HG02870 (cell line): Measurements from ENCODE around the gene CASP10.
"Not testable (repeated sequence)": the region's sequence is repeated elsewhere in the genome, so short reads cannot be mapped to it uniquely, and the experiment has no call there.

Experiments
- ATAC-seq: cut with Tn5 transposase; IDR thresholded peaks from one replicate; pipeline ENCODE4 v1.9.1; 2021; ENCODE audit warnings: mild to moderate bottlenecking, moderate library complexity; ENCODE audit not compliant: unreplicated experiment

Gene CASP10

GRCh38 chr2:201231781-201232466, 49.0 kb downstream of the CASP10 start:
- ATAC-seq: peak; percentile 46

- ATAC-seq: no peak
Measured at GRCh38 chr2:201232467-201232815, 49.5 kb downstream of the CASP10 start.

- peak; percentile 91 for ATAC-seq
Measured at GRCh38 chr2:201233192-201233811, 50.4 kb downstream of the CASP10 start.

GRCh38 chr2:201233812-201234662, 51.1 kb downstream of the CASP10 start:
- ATAC-seq: peak; percentile 20

GRCh38 chr2:201234663-201235135, 51.8 kb downstream of the CASP10 start:
- no peak for ATAC-seq

- no peak for ATAC-seq
Measured at GRCh38 chr2:201235860-201236811, 53.2 kb downstream of the CASP10 start.

GRCh38 chr2:201237486-201238123, 54.7 kb downstream of the CASP10 start:
- no peak for ATAC-seq

GRCh38 chr2:201239167-201239935, 56.4 kb downstream of the CASP10 start:
- ATAC-seq: not testable (repeated sequence)

- no peak for ATAC-seq
Measured at GRCh38 chr2:201242571-201243277, 59.8 kb downstream of the CASP10 start.

GRCh38 chr2:201244829-201245228, 61.9 kb downstream of the CASP10 start:
- ATAC-seq: no peak

- no peak for ATAC-seq
Measured at GRCh38 chr2:201246280-201246679, 63.3 kb downstream of the CASP10 start.

- ATAC-seq: peak; percentile 46
Measured at GRCh38 chr2:201248288-201248844, 65.4 kb downstream of the CASP10 start.

GRCh38 chr2:201249889-201250288, 66.9 kb downstream of the CASP10 start:
- no peak for ATAC-seq

- ATAC-seq: no peak
Measured at GRCh38 chr2:201250741-201251140, 67.8 kb downstream of the CASP10 start.

- no peak for ATAC-seq
Measured at GRCh38 chr2:201254081-201254730, 71.3 kb downstream of the CASP10 start.

- ATAC-seq: no peak
Measured at GRCh38 chr2:201255408-201256033, 72.6 kb downstream of the CASP10 start.

- ATAC-seq: no peak
Measured at GRCh38 chr2:201256082-201256481, 73.1 kb downstream of the CASP10 start.
